ENCODE data around the gene NAP1L1. TPM values are rescaled to one million over a fixed set of nuclear protein-coding genes. Genes with fewer than 3 reads are reported as not detected.
A peak's percentile ranks its signal among the peaks of the same experiment; 100 is the strongest.

NAP1L1 gene
- total RNA-seq, 1 experiment from 2014 or later: 711 TPM

GRCh38 chr12:76023069-76023690, 61.3 kb downstream of the NAP1L1 start:
- peaks cover 36% of the 10 kb centered on the region for H3K4me1 ChIP-seq
- no peaks in the 10 kb centered on the region for H3K36me3 ChIP-seq (ENCODE audit: control insufficient read depth, insufficient read depth, low read length)
- DNase-seq: no peak
- no peaks in the 10 kb centered on the region for H3K9me3 ChIP-seq
- POLR2A ChIA-PET: no interaction called here
- CTCF ChIA-PET: no interaction called here
- intact Hi-C loops (cut with micrococcal nuclease; ENCODE audit: unreplicated experiment): no loop called here
- TF ChIP-seq CTCF (IDR thresholded peaks at IDR 0.05; ENCODE audit: insufficient read depth in 1 of 2, low read depth in 1 of 2, low read length in 1 of 2, severe bottlenecking in 1 of 2, unreplicated experiment in 1 of 2): no peak
- Mint-ChIP-seq H3K27me3 (ENCODE audit: insufficient read depth, unreplicated experiment) (no peaks in the 10 kb centered on the region), H3K4me3 (ENCODE audit: unreplicated experiment) (no peak overlapping the region), H3K9me3 (ENCODE audit: unreplicated experiment) (no peaks in the 10 kb centered on the region), H3K27ac (ENCODE audit: unreplicated experiment) (no peak overlapping the region), H3K4me1 (ENCODE audit: low read depth, unreplicated experiment) (peaks cover 21% of the 10 kb centered on the region), H3K36me3 (ENCODE audit: insufficient read depth, unreplicated experiment) (peaks cover 23% of the 10 kb centered on the region)
- no TSS peak for BruUV-seq (replicated peaks)
- H3K4me3 ChIP-seq (ENCODE audit: low read depth, low read length): no peak overlapping the region
- no peaks in the 10 kb centered on the region for H3K27me3 ChIP-seq (replicated peaks; ENCODE audit: control insufficient read depth, insufficient read depth, low read length)

GRCh38 chr12:76022506-76022905, 62.0 kb downstream of the NAP1L1 start:
- BruUV-seq (replicated peaks): no TSS peak
- Histone ChIP-seq H3K4me1 (peaks cover 41% of the 10 kb centered on the region), H3K9me3 (no peaks in the 10 kb centered on the region), H3K27me3 (replicated peaks; ENCODE audit: control insufficient read depth, insufficient read depth, low read length) (no peaks in the 10 kb centered on the region), H3K4me3 (ENCODE audit: low read depth, low read length) (no peak overlapping the region), H3K36me3 (ENCODE audit: control insufficient read depth, insufficient read depth, low read length) (no peaks in the 10 kb centered on the region)
- intact Hi-C loops (cut with micrococcal nuclease; ENCODE audit: unreplicated experiment): no loop called here
- TF ChIP-seq CTCF (IDR thresholded peaks at IDR 0.05; ENCODE audit: insufficient read depth in 1 of 2, low read depth in 1 of 2, low read length in 1 of 2, severe bottlenecking in 1 of 2, unreplicated experiment in 1 of 2): no peak
- Mint-ChIP-seq H3K4me1 (ENCODE audit: low read depth, unreplicated experiment) (peaks cover 24% of the 10 kb centered on the region), H3K9me3 (ENCODE audit: unreplicated experiment) (no peaks in the 10 kb centered on the region), H3K27me3 (ENCODE audit: insufficient read depth, unreplicated experiment) (no peaks in the 10 kb centered on the region), H3K36me3 (ENCODE audit: insufficient read depth, unreplicated experiment) (peaks cover 21% of the 10 kb centered on the region), H3K27ac (ENCODE audit: unreplicated experiment) (no peak overlapping the region), H3K4me3 (ENCODE audit: unreplicated experiment) (no peak overlapping the region)
- ChIA-PET CTCF (no interaction called here), POLR2A (no interaction called here)
- DNase-seq: no peak

- intact Hi-C loops (cut with micrococcal nuclease; ENCODE audit: unreplicated experiment): no loop called here
- POLR2A ChIA-PET: no interaction called here
- no peak for TF ChIP-seq CTCF (IDR thresholded peaks at IDR 0.05; ENCODE audit: insufficient read depth in 1 of 2, low read depth in 1 of 2, low read length in 1 of 2, severe bottlenecking in 1 of 2, unreplicated experiment in 1 of 2)
- CTCF ChIA-PET: no interaction called here
- peaks cover 24% of the 10 kb centered on the region for H3K4me1 Mint-ChIP-seq (ENCODE audit: low read depth, unreplicated experiment)
- Histone ChIP-seq H3K4me3 (ENCODE audit: low read depth, low read length) (no peak overlapping the region), H3K36me3 (ENCODE audit: control insufficient read depth, insufficient read depth, low read length) (no peaks in the 10 kb centered on the region), H3K9me3 (no peaks in the 10 kb centered on the region), H3K4me1 (peaks cover 33% of the 10 kb centered on the region), H3K27me3 (replicated peaks; ENCODE audit: control insufficient read depth, insufficient read depth, low read length) (no peaks in the 10 kb centered on the region)
- H3K9me3 Mint-ChIP-seq (ENCODE audit: unreplicated experiment): peaks cover 2% of the 10 kb centered on the region
- peak overlapping the region; percentile 71 for H3K27ac Mint-ChIP-seq (ENCODE audit: unreplicated experiment)
- H3K27me3 Mint-ChIP-seq (ENCODE audit: insufficient read depth, unreplicated experiment): no peaks in the 10 kb centered on the region
- H3K36me3 Mint-ChIP-seq (ENCODE audit: insufficient read depth, unreplicated experiment): peaks cover 6% of the 10 kb centered on the region
- no TSS peak for BruUV-seq (replicated peaks)
- DNase-seq: no peak
- H3K4me3 Mint-ChIP-seq (ENCODE audit: unreplicated experiment): no peak overlapping the region
These were observed 63.5 kb downstream of the NAP1L1 start for GRCh38 chr12:76020731-76021672.

Data from Caco-2 (cell line).